Measurements from ENCODE around the gene ALPL. TPM values are rescaled to one million over a fixed set of nuclear protein-coding genes. Genes with fewer than 3 reads are reported as not detected.
A peak's percentile ranks its signal among the peaks of the same experiment; 100 is the strongest.
"Not testable (repeated sequence)": the region's sequence is repeated elsewhere in the genome, so short reads cannot be mapped to it uniquely, and the experiment has no call there.

Gene ALPL
- 1.0 TPM for total RNA-seq

DNA sequence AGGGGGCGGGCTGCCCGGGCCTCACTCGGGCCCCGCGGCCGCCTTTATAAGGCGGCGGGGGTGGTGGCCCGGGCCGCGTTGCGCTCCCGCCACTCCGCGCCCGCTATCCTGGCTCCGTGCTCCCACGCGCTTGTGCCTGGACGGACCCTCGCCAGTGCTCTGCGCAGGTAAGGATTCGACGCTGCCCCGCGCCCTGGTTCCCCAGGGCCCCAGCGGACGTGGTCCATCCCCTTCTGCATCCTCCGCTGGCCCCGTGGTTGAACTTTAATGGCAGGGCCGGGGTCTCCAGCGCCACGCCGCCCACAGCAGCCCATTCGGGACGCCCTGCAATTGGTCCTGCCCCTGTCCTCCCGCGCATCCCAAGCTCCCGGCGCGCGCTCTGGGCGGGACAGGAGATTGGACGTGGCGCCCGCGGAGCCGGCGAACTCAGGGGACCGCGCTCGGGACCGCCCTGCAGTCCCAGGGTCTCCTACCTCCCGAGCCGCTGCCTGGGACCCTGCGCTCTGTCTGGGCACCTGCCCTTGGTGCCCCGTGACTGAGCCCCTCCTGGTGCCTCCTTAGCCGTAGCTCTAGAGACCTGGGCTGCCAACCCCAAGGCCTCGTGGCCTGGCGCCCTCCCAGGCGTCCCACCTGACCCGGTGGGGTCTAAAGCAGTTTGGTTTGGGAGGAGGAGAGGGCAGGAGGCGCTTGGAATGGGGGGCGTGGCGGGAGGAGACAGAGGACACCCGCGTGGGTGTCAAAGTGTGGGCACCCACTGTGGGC is at the start of gene ALPL:
TSS of gene ALPL (plus strand) at position 73 of the 762 bp plus-strand sequence. CDS start 44,659 bp downstream, outside the sequence.
- H3K9me3 ChIP-seq (ENCODE audit: control insufficient read depth in 3 of 3, low read length in 3 of 3), result no peaks in the 10 kb centered on the region
- peak within 1 kb of the TSS; percentile 15 to 52 (median 26) for H3K4me3 ChIP-seq (ENCODE audit: low read length in 3 of 3)
- no peaks in the 10 kb centered on the region for H3K36me3 ChIP-seq (ENCODE audit: control insufficient read depth in 3 of 3, insufficient read depth in 3 of 3, low read length in 3 of 3)
- H3K27me3 ChIP-seq (ENCODE audit: control insufficient read depth in 3 of 3, insufficient read depth in 3 of 3, low read length in 3 of 3), result peaks cover 38 to 52% (median 48%) of the 10 kb centered on the region in 3 donors
- no peak within 1 kb of the TSS for H3K27ac ChIP-seq (ENCODE audit: low read depth, low read length)
- H3K9ac ChIP-seq (ENCODE audit: low read depth in 1 of 3, low read length in 3 of 3), result no peak within 1 kb of the TSS
- peaks cover 14 to 21% (median 14%) of the 10 kb centered on the region in 3 donors for H3K4me1 ChIP-seq (ENCODE audit: control insufficient read depth in 3 of 3, insufficient read depth in 3 of 3, low read length in 3 of 3)

DNA sequence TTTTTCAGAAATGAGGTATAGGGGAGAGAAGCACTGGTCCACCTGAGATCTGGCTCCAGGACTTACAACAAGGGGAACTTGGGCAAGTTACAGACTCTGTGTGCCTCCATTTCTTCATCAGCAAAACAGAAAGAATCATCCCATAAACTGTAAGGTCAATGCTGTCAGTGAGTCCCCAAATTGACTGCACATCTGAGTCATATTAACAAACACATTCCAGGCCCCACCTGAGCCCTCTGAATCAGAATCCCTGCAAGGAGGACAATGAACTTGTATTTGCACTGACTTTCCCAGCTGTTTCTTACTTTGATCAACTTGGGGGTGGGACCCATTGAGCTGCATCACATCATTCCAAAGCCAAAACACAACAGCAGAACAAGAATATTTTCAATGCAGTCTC is 44.1 kb upstream of the ALPL start:
- H3K27me3 ChIP-seq (ENCODE audit: control insufficient read depth in 3 of 3, insufficient read depth in 3 of 3, low read length in 3 of 3); H3K27ac ChIP-seq (ENCODE audit: low read depth, low read length); H3K36me3 ChIP-seq (ENCODE audit: control insufficient read depth in 3 of 3, insufficient read depth in 3 of 3, low read length in 3 of 3); H3K4me3 ChIP-seq (ENCODE audit: low read length in 3 of 3); H3K9ac ChIP-seq (ENCODE audit: low read depth in 1 of 3, low read length in 3 of 3); H3K4me1 ChIP-seq (ENCODE audit: control insufficient read depth in 3 of 3, insufficient read depth in 3 of 3, low read length in 3 of 3); H3K9me3 ChIP-seq (ENCODE audit: control insufficient read depth in 3 of 3, low read length in 3 of 3): not testable (repeated sequence)

DNA sequence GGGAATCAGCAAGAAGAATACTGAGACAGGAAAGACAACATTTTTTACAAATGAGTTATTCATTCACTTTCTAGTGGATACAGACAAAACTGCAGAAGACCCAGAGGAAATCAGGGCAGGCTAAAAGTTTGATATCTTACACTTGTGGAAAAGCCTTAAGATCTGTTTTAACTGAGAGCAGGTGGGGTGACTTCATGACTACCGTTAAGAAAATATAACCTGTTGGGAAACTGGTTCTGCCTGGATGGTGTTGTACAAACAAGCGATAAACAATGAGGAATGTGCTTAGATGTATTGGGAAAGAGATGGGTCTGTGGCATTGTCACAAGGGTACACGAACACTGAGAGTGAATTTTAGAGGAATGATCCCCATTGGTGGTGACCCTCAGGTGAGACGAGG is 41.3 kb upstream of the ALPL start:
- H3K9ac ChIP-seq (ENCODE audit: low read depth in 1 of 3, low read length in 3 of 3); H3K27me3 ChIP-seq (ENCODE audit: control insufficient read depth in 3 of 3, insufficient read depth in 3 of 3, low read length in 3 of 3); H3K9me3 ChIP-seq (ENCODE audit: control insufficient read depth in 3 of 3, low read length in 3 of 3); H3K4me3 ChIP-seq (ENCODE audit: low read length in 3 of 3); H3K27ac ChIP-seq (ENCODE audit: low read depth, low read length); H3K36me3 ChIP-seq (ENCODE audit: control insufficient read depth in 3 of 3, insufficient read depth in 3 of 3, low read length in 3 of 3): not testable (repeated sequence)
- peaks cover under 1 to 11% (median 8%) of the 10 kb centered on the region in 3 donors for H3K4me1 ChIP-seq (ENCODE audit: control insufficient read depth in 3 of 3, insufficient read depth in 3 of 3, low read length in 3 of 3)

DNA sequence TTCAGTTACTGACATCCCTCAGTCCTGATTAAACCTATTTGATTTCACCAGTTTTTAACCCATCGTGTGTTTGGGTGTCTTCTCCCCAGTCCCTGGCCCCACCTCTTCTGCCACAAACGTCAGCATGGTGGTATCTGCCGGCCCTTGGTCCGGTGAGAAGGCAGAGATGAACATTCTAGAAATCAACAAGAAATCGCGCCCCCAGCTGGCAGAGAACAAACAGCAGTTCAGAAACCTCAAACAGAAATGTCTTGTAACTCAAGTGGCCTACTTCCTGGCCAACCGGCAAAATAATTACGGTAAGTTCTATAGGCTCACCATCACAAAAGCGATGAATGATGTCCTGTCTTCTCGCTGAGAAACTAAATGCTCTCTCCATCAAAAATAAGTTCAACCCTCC is 40.6 kb upstream of the ALPL start:
- H3K4me1 ChIP-seq (ENCODE audit: control insufficient read depth in 3 of 3, insufficient read depth in 3 of 3, low read length in 3 of 3), result peaks cover 4 to 17% (median 12%) of the 10 kb centered on the region in 3 donors
- no peaks in the 10 kb centered on the region for H3K9me3 ChIP-seq (ENCODE audit: control insufficient read depth in 3 of 3, low read length in 3 of 3)
- no peaks in the 10 kb centered on the region for H3K27me3 ChIP-seq (ENCODE audit: control insufficient read depth in 3 of 3, insufficient read depth in 3 of 3, low read length in 3 of 3)
- peaks cover 0 to 3% (median 0%) of the 10 kb centered on the region in 3 donors for H3K36me3 ChIP-seq (ENCODE audit: control insufficient read depth in 3 of 3, insufficient read depth in 3 of 3, low read length in 3 of 3)
- H3K9ac ChIP-seq (ENCODE audit: low read depth in 1 of 3, low read length in 3 of 3), result no peak overlapping the region
- H3K27ac ChIP-seq (ENCODE audit: low read depth, low read length), result no peak overlapping the region
- H3K4me3 ChIP-seq (ENCODE audit: low read length in 3 of 3), result no peak overlapping the region

DNA sequence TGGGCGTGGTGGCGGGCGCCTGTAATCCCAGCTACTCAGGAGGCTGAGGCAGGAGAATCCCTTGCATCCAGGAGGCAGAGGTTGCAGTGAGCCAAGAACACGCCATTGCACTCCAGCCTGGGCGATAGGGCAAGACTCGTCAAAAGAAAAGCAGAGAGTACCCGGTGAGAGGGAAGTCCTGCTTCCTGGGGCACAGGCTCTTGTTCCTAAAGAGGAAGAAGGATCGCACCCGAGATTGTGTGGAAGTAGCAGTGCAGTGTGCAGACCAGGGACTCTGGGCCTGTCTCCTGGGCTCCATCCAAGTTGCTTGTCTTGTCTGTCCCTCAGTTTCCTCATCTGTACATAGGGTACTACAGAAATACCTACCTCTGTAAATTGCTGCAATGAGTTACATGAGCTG is 39.6 kb upstream of the ALPL start:
- Histone ChIP-seq H3K27me3 (ENCODE audit: control insufficient read depth in 3 of 3, insufficient read depth in 3 of 3, low read length in 3 of 3) (no peaks in the 10 kb centered on the region), H3K4me3 (ENCODE audit: low read length in 3 of 3) (no peak overlapping the region), H3K9me3 (ENCODE audit: control insufficient read depth in 3 of 3, low read length in 3 of 3) (no peaks in the 10 kb centered on the region), H3K36me3 (ENCODE audit: control insufficient read depth in 3 of 3, insufficient read depth in 3 of 3, low read length in 3 of 3) (peaks cover 0 to 3% (median 0%) of the 10 kb centered on the region in 3 donors), H3K4me1 (ENCODE audit: control insufficient read depth in 3 of 3, insufficient read depth in 3 of 3, low read length in 3 of 3) (peaks cover 4 to 17% (median 12%) of the 10 kb centered on the region in 3 donors), H3K27ac (ENCODE audit: low read depth, low read length) (no peak overlapping the region), H3K9ac (ENCODE audit: low read depth in 1 of 3, low read length in 3 of 3) (no peak overlapping the region)

DNA sequence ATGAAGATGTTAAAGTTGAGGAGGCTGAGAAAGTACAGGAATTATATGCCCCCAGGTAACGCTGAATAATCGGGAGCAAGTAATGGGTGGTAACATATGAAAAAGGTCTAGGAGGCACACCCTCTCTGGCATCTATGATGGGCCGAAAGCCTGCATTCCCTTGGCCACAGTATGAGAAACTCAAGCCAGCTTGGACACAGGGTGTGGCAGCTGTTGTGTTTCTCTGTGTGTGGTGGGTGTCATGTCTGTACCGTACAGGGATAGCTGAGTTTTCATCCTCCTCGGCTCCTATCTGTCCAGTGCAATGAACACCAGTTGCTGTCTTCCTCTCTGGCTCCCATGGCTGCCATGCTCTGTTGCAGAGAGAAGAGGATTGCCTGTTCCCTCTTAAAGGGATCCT is 36.4 kb upstream of the ALPL start:
- peak overlapping the region in 1 of 3 donors; percentile 9 for H3K4me3 ChIP-seq (ENCODE audit: low read length in 3 of 3)
- H3K9me3 ChIP-seq (ENCODE audit: control insufficient read depth in 3 of 3, low read length in 3 of 3), result no peaks in the 10 kb centered on the region
- H3K27ac ChIP-seq (ENCODE audit: low read depth, low read length), result no peak overlapping the region
- no peaks in the 10 kb centered on the region for H3K27me3 ChIP-seq (ENCODE audit: control insufficient read depth in 3 of 3, insufficient read depth in 3 of 3, low read length in 3 of 3)
- peaks cover 4 to 17% (median 12%) of the 10 kb centered on the region in 3 donors for H3K4me1 ChIP-seq (ENCODE audit: control insufficient read depth in 3 of 3, insufficient read depth in 3 of 3, low read length in 3 of 3)
- H3K36me3 ChIP-seq (ENCODE audit: control insufficient read depth in 3 of 3, insufficient read depth in 3 of 3, low read length in 3 of 3), result peaks cover 0 to 4% (median 0%) of the 10 kb centered on the region in 3 donors
- H3K9ac ChIP-seq (ENCODE audit: low read depth in 1 of 3, low read length in 3 of 3), result no peak overlapping the region

DNA sequence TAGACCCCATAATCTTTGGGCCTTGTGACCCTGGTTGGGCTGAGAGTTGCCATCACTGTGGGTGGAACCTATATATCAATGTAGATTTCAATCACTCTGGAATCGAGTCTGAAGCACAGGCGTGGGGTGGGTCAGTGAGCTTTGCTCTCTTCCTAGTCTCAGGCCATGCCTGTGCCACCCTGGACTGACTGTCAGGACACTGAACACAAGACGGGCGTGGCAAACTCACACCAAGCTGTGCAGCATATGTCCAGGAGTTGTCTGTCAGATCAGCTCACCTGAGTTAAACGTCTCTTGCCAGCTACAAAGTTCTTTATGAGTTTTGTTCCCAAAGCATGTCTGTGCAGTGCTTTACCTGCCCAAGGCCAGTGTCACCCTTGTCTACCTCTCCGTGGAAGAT is 30.9 kb upstream of the ALPL start:
- H3K36me3 ChIP-seq (ENCODE audit: control insufficient read depth in 3 of 3, insufficient read depth in 3 of 3, low read length in 3 of 3), result peaks cover 0 to 20% (median 9%) of the 10 kb centered on the region in 3 donors
- no peak overlapping the region for H3K4me3 ChIP-seq (ENCODE audit: low read length in 3 of 3)
- H3K27me3 ChIP-seq (ENCODE audit: control insufficient read depth in 3 of 3, insufficient read depth in 3 of 3, low read length in 3 of 3), result no peaks in the 10 kb centered on the region

DNA sequence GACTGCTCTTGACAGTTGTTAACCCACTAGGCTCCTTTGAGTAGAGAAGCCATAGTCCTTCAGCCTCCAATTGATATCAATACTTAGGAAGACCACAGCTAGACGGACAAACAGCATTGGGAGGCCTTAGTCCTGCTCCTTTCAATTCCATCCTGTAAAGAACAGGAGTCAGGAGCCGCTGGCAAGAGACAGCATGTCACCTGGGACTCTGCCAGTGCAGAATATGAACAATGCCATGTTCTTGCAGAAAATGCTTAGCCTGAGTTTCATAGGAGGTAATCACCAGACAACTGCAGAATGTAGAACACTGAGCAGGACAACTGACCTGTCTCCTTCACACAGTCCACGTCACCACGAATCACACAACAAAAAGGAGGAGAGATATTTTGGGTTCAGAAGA is 25.3 kb upstream of the ALPL start:
- H3K27ac ChIP-seq (ENCODE audit: low read depth, low read length); H3K9ac ChIP-seq (ENCODE audit: low read depth in 1 of 3, low read length in 3 of 3); H3K9me3 ChIP-seq (ENCODE audit: control insufficient read depth in 3 of 3, low read length in 3 of 3); H3K4me3 ChIP-seq (ENCODE audit: low read length in 3 of 3); H3K4me1 ChIP-seq (ENCODE audit: control insufficient read depth in 3 of 3, insufficient read depth in 3 of 3, low read length in 3 of 3): not testable (repeated sequence)
- peaks cover 0 to 11% (median 7%) of the 10 kb centered on the region in 3 donors for H3K27me3 ChIP-seq (ENCODE audit: control insufficient read depth in 3 of 3, insufficient read depth in 3 of 3, low read length in 3 of 3)
- H3K36me3 ChIP-seq (ENCODE audit: control insufficient read depth in 3 of 3, insufficient read depth in 3 of 3, low read length in 3 of 3), result peaks cover 0 to 12% (median under 1%) of the 10 kb centered on the region in 3 donors

More for the DNA sequence above, 30.9 kb upstream of the ALPL start:
- no peaks in the 10 kb centered on the region for H3K9me3 ChIP-seq (ENCODE audit: control insufficient read depth in 3 of 3, low read length in 3 of 3)
- H3K27ac ChIP-seq (ENCODE audit: low read depth, low read length), result no peak overlapping the region
- no peak overlapping the region for H3K9ac ChIP-seq (ENCODE audit: low read depth in 1 of 3, low read length in 3 of 3)
- peaks cover 0 to 2% (median 0%) of the 10 kb centered on the region in 3 donors for H3K4me1 ChIP-seq (ENCODE audit: control insufficient read depth in 3 of 3, insufficient read depth in 3 of 3, low read length in 3 of 3)

DNA sequence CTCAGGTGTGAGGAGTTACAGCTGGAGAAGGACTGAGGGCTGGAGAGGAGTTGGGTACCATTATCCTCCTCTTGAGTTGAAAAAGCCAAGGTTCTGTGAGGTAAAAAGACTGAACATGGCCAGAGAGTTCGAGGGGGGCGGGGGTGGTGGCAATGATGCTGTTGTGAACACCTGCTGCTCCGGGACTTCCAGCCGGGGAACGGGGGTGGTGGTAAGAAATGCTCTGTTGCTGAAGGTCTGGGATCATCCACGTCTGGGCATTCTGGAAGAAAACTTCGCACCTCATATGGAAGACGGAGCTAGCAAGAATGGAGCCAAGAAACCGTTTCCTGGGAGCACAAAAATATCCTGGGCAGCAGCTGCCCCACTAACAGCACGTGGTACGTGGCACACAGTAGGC is 20.1 kb upstream of the ALPL start:
- Histone ChIP-seq H3K9ac (ENCODE audit: low read depth in 1 of 3, low read length in 3 of 3) (no peak overlapping the region), H3K4me1 (ENCODE audit: control insufficient read depth in 3 of 3, insufficient read depth in 3 of 3, low read length in 3 of 3) (no peaks in the 10 kb centered on the region), H3K4me3 (ENCODE audit: low read length in 3 of 3) (no peak overlapping the region), H3K27me3 (ENCODE audit: control insufficient read depth in 3 of 3, insufficient read depth in 3 of 3, low read length in 3 of 3) (peaks cover 14 to 29% (median 23%) of the 10 kb centered on the region in 3 donors), H3K9me3 (ENCODE audit: control insufficient read depth in 3 of 3, low read length in 3 of 3) (no peaks in the 10 kb centered on the region), H3K36me3 (ENCODE audit: control insufficient read depth in 3 of 3, insufficient read depth in 3 of 3, low read length in 3 of 3) (no peaks in the 10 kb centered on the region), H3K27ac (ENCODE audit: low read depth, low read length) (no peak overlapping the region)

DNA sequence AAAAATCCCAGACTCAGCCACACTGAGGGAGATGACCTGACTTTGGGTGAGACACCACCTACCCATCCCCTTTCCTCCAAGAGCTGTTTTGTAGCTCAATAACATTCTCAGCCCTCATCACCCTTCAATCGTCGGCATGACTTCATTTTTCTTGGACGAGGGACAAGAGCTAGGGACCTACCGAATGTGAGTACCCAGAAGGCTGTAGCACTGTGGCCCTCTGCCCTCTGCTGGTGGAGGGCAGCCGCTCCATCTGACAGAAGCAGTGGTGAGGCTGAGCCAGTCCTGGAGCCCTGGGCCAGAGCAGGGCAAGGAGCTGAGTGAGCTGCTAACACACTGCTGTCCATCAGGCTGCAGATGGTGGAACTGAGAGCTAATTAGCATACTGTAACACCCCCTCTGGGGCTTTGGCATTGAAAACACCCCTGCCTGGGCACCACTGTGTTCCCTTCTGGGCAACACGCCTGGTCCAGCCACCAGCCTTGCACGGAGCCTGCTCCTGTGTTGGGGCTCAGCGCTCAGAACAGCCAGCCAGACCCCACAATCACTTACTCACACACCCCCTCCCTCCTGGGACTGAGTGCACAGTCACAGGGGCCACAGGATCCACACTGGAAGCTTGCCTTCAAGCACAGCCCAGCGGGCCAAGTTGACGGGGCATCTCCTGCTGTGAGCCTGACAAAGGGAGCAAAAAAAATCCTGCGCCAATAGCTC is 18.3 kb upstream of the ALPL start:
- H3K9ac ChIP-seq (ENCODE audit: low read depth in 1 of 3, low read length in 3 of 3), result no peak overlapping the region
- H3K4me1 ChIP-seq (ENCODE audit: control insufficient read depth in 3 of 3, insufficient read depth in 3 of 3, low read length in 3 of 3), result no peaks in the 10 kb centered on the region
- no peaks in the 10 kb centered on the region for H3K9me3 ChIP-seq (ENCODE audit: control insufficient read depth in 3 of 3, low read length in 3 of 3)
- no peak overlapping the region for H3K27ac ChIP-seq (ENCODE audit: low read depth, low read length)
- H3K27me3 ChIP-seq (ENCODE audit: control insufficient read depth in 3 of 3, insufficient read depth in 3 of 3, low read length in 3 of 3), result peaks cover 21 to 34% (median 23%) of the 10 kb centered on the region in 3 donors
- no peak overlapping the region for H3K4me3 ChIP-seq (ENCODE audit: low read length in 3 of 3)
- no peaks in the 10 kb centered on the region for H3K36me3 ChIP-seq (ENCODE audit: control insufficient read depth in 3 of 3, insufficient read depth in 3 of 3, low read length in 3 of 3)

Measured in skeletal muscle tissue (tissue), 4 donors.